GM21515 (cell line): ENCODE results near the gene CASP9.
"Not testable (repeated sequence)": the region's sequence is repeated elsewhere in the genome, so short reads cannot be mapped to it uniquely, and the experiment has no call there.

ENCODE experiments used
- ATAC-seq: cut with Tn5 transposase; IDR thresholded peaks from one replicate; pipeline ENCODE4 v1.9.1; 2021; ENCODE audit not compliant: unreplicated experiment

The CASP9 gene

GRCh38 chr1:15526021-15526489 is 2.0 kb upstream of the CASP9 start:
- ATAC-seq = no peak

- peak; percentile 45 for ATAC-seq
Measured at GRCh38 chr1:15525050-15526020, 1.3 kb upstream of the CASP9 start.

- peak; percentile 42 for ATAC-seq
Measured at GRCh38 chr1:15524283-15525049, 451 bp upstream of the CASP9 start.

GRCh38 chr1:15523104-15524020 is 653 bp downstream of the CASP9 start:
- ATAC-seq = no peak

- no peak for ATAC-seq
Measured at GRCh38 chr1:15522551-15522950, 1.5 kb downstream of the CASP9 start.

- not testable (repeated sequence) for ATAC-seq
Measured at GRCh38 chr1:15521206-15521906, 2.7 kb downstream of the CASP9 start.

- ATAC-seq = no peak
Measured at GRCh38 chr1:15519625-15520024, 4.4 kb downstream of the CASP9 start.

GRCh38 chr1:15515022-15515663 is 8.9 kb downstream of the CASP9 start:
- no peak for ATAC-seq

- not testable (repeated sequence) for ATAC-seq
Measured at GRCh38 chr1:15514557-15514956, 9.5 kb downstream of the CASP9 start.

- no peak for ATAC-seq
Measured at GRCh38 chr1:15513919-15514318, 10.1 kb downstream of the CASP9 start.

- ATAC-seq = no peak
Measured at GRCh38 chr1:15513192-15513591, 10.8 kb downstream of the CASP9 start.

GRCh38 chr1:15510611-15511405 is 13.2 kb downstream of the CASP9 start:
- no peak for ATAC-seq

- ATAC-seq = no peak
Measured at GRCh38 chr1:15509586-15509985, 14.4 kb downstream of the CASP9 start.

GRCh38 chr1:15508700-15509487 is 15.1 kb downstream of the CASP9 start:
- no peak for ATAC-seq

GRCh38 chr1:15507278-15507677 is 16.7 kb downstream of the CASP9 start:
- ATAC-seq = no peak

GRCh38 chr1:15506831-15507230 is 17.2 kb downstream of the CASP9 start:
- ATAC-seq = no peak

GRCh38 chr1:15504436-15504835 is 19.6 kb downstream of the CASP9 start:
- ATAC-seq = no peak
